ENCODE results near the gene DIP2B. TPM values are rescaled to one million over a fixed set of nuclear protein-coding genes. Genes with fewer than 3 reads are reported as not detected.

DIP2B gene
- polyA plus RNA-seq, 2 of the 4 experiments (the other 2 are of a cell fraction), result 16.9 to 29.3 TPM

- no peak for FAIRE-seq
- no peak overlapping the region for H3K4me3 ChIP-seq
- POLR2A ChIA-PET, result no interaction called here
- DNase-seq (ENCODE audit: low read depth in 1 of 2, low spot score in 1 of 2), result no peak
- H3K4me1 ChIP-seq, result peaks cover 10% of the 10 kb centered on the region
- WGBS (ENCODE audit: missing lambda C conversion rate), result 87% methylated on average over 8 of the region's 8 CpGs
- H3K9me3 ChIP-seq, result no peaks in the 10 kb centered on the region
- CTCF ChIA-PET, result interaction anchor here (0.6 to 10.0 kb wide), 2 partner anchors 141 to 701 kb away, joined by 3 to 182 read pairs; partner anchors contain the start of gene DIP2B
- TF ChIP-seq CHD4 (IDR thresholded peaks at IDR 0.05; ENCODE audit: borderline replicate concordance) (no peak), EHF (CRISPR knock-in tag; IDR thresholded peaks at IDR 0.05) (no peak)
- ATAC-seq, result no peak
- H3K4me2 ChIP-seq, result no peak overlapping the region
- H3K27ac ChIP-seq, result no peak overlapping the region
These were observed 142.2 kb downstream of the DIP2B start for GRCh38 chr12:50647031-50647430.

GRCh38 chr12:50647479-50647878 is 142.7 kb downstream of the DIP2B start:
- Histone ChIP-seq H3K9me3 (no peaks in the 10 kb centered on the region), H3K27ac (no peak overlapping the region), H3K4me1 (peaks cover 5% of the 10 kb centered on the region), H3K4me2 (no peak overlapping the region), H3K4me3 (no peak overlapping the region)
- CTCF ChIA-PET, result interaction anchor here (10.0 kb wide), 1 partner anchor 141 kb away, joined by 182 read pairs; the partner anchor contains the start of gene DIP2B
- ATAC-seq, result no peak
- no peak for FAIRE-seq
- no peak for DNase-seq (ENCODE audit: low read depth in 1 of 2, low spot score in 1 of 2)
- WGBS (ENCODE audit: missing lambda C conversion rate), result 78% methylated on average over 2 of the region's 2 CpGs
- POLR2A ChIA-PET, result no interaction called here
- TF ChIP-seq FOXS1 (CRISPR knock-in tag; IDR thresholded peaks at IDR 0.05), result no peak
- TF ChIP-seq RARB (CRISPR knock-in tag; IDR thresholded peaks at IDR 0.05), result no peak
- no peak for TF ChIP-seq ZFP36 (IDR thresholded peaks at IDR 0.05; ENCODE audit: borderline replicate concordance, partially characterized antibody)
- no peak for TF ChIP-seq RAD21 (conservative IDR thresholded peaks at IDR 0.05 in 1 of 2, IDR thresholded peaks at IDR 0.05 in 1 of 2)
- TF ChIP-seq CBX2 (IDR thresholded peaks at IDR 0.05; ENCODE audit: borderline replicate concordance, low read depth), result no peak
- no peak for TF ChIP-seq EHMT2 (IDR thresholded peaks at IDR 0.05; ENCODE audit: low read depth)
- no peak for TF ChIP-seq MAX (IDR thresholded peaks at IDR 0.05)
- TF ChIP-seq CTCF (IDR thresholded peaks at IDR 0.05), result no peak
- TF ChIP-seq CBX8 (IDR thresholded peaks at IDR 0.05), result no peak
- TF ChIP-seq SREBF2 (IDR thresholded peaks at IDR 0.05), result no peak
- no peak for TF ChIP-seq RCOR1 (IDR thresholded peaks at IDR 0.05; ENCODE audit: low read depth, low read length)
- no peak for TF ChIP-seq KDM5A (IDR thresholded peaks at IDR 0.05)
- TF ChIP-seq TFCP2L1 (CRISPR knock-in tag; IDR thresholded peaks at IDR 0.05), result no peak
- no peak for TF ChIP-seq NPAS2 (CRISPR knock-in tag; IDR thresholded peaks at IDR 0.05; ENCODE audit: borderline replicate concordance)

- 94% methylated on average over 3 of the region's 3 CpGs for WGBS (ENCODE audit: missing lambda C conversion rate)
- H3K27ac ChIP-seq, result no peak overlapping the region
- no peak overlapping the region for H3K4me3 ChIP-seq
- DNase-seq (ENCODE audit: low read depth in 1 of 2, low spot score in 1 of 2) (no peak), FAIRE-seq (no peak), ATAC-seq (no peak)
- H3K9me3 ChIP-seq, result no peaks in the 10 kb centered on the region
- TF ChIP-seq FOSL2 (IDR thresholded peaks at IDR 0.05) (no peak), FOSL2 (CRISPR knock-in tag; IDR thresholded peaks at IDR 0.05) (no peak), E2F6 (IDR thresholded peaks at IDR 0.05; ENCODE audit: borderline replicate concordance, low read depth) (no peak), NR3C1 (IDR thresholded peaks at IDR 0.05) (no peak), HES2 (IDR thresholded peaks at IDR 0.05) (no peak), RARB (CRISPR knock-in tag; IDR thresholded peaks at IDR 0.05) (no peak), USF2 (IDR thresholded peaks at IDR 0.05) (no peak), TP53 (CRISPR knock-in tag; IDR thresholded peaks at IDR 0.05) (no peak), ZFP36 (IDR thresholded peaks at IDR 0.05; ENCODE audit: borderline replicate concordance, partially characterized antibody) (no peak), JUNB (IDR thresholded peaks at IDR 0.05) (no peak), HEYL (CRISPR knock-in tag; IDR thresholded peaks at IDR 0.05) (no peak), FOSB (CRISPR knock-in tag; IDR thresholded peaks at IDR 0.05) (no peak), RNF2 (IDR thresholded peaks at IDR 0.05; ENCODE audit: borderline replicate concordance, low read depth) (no peak), PBX3 (IDR thresholded peaks at IDR 0.05) (no peak)
- POLR2A ChIA-PET, result no interaction called here
- CTCF ChIA-PET, result interaction anchor here (1.3 kb wide), 1 partner anchor 14 kb away, joined by 3 read pairs; no protein-coding TSS in a partner anchor
- H3K4me1 ChIP-seq, result no peaks in the 10 kb centered on the region; the same call in 2 of the 3 replicates
- H3K4me2 ChIP-seq, result no peak overlapping the region
These were observed 145.5 kb downstream of the DIP2B start for GRCh38 chr12:50650285-50650684.

Data from A549 (cell line).